HG02588 (cell line): ENCODE measurements around the gene VGF.
"Not testable (repeated sequence)": the region's sequence is repeated elsewhere in the genome, so short reads cannot be mapped to it uniquely, and the experiment has no call there.

Experiments
- ATAC-seq: cut with Tn5 transposase; IDR thresholded peaks from one replicate; pipeline ENCODE4 v1.9.1; 2021; ENCODE audit warnings: mild to moderate bottlenecking, moderate library complexity; ENCODE audit not compliant: unreplicated experiment

Gene VGF

DNA sequence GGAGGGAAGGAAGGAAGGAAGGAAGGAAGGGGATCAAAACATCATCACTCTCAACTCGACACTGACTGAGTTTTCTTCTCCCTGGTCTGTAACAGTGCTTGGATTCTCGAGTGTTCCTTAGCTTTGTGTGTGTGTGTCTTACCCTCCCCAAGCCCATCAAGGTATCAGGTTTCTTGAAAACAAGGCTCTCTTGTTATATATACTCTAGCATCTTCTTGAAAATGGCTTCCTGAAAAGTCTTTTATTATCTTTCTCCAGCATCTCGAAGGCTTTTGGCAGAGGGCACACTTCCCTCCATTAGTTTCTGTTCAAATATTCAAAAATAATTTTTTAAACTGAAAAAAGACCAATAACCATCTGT, 25.1 kb downstream of the VGF start:
- ATAC-seq = no peak

DNA sequence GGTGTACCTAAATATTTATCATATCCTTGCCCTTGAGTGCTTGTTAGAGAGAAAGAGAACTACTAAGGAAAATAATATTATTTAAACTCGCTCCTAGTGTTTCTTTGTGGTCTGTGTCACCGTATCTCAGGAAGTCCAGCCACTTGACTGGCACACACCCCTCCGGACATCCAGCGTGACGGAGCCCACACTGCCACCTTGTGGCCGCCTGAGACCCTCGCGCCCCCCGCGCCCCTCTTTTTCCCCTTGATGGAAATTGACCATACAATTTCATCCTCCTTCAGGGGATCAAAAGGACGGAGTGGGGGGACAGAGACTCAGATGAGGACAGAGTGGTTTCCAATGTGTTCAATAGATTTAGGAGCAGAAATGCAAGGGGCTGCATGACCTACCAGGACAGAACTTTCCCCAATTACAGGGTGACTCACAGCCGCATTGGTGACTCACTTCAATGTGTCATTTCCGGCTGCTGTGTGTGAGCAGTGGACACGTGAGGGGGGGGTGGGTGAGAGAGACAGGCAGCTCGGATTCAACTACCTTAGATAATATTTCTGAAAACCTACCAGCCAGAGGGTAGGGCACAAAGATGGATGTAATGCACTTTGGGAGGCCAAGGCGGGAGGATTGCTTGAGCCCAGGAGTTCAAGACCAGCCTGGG, 27.0 kb downstream of the VGF start:
- peak; percentile 60 for ATAC-seq

DNA sequence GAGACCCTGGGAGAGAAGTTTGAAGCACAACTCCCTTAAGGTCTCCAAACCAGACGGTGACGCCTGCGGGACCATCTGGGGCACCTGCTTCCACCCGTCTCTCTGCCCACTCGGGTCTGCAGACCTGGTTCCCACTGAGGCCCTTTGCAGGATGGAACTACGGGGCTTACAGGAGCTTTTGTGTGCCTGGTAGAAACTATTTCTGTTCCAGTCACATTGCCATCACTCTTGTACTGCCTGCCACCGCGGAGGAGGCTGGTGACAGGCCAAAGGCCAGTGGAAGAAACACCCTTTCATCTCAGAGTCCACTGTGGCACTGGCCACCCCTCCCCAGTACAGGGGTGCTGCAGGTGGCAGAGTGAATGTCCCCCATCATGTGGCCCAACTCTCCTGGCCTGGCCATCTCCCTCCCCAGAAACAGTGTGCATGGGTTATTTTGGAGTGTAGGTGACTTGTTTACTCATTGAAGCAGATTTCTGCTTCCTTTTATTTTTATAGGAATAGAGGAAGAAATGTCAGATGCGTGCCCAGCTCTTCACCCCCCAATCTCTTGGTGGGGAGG, 27.6 kb downstream of the VGF start:
- ATAC-seq = no peak

DNA sequence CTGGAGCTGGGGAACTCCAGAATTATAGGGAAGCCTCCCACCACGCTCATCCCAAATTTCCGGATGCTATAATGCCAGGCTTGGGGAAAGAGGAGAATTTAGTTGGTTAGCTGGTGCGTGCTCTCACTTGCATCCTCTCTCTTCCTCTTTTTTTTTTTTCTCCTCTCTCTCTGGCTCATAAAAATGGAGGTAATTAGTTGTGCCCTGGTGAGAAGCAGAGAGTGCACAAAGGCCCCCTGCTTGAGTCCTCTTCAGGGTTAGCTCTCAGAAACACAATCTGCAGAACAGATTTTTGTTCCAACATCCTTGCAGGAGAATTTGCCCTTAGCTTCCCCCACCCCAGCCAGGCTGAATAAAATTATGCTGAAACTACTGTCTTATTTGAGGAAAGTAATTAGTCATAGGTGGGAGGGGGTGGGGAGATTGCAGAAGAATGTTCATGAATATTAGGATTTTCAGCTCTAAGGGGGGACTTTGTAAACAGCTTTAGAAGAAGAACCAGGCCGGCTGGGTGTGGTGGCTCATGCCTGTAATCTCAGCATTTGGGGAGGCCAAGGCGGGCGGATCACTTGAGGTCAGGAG, 30.9 kb downstream of the VGF start:
- ATAC-seq = no peak

DNA sequence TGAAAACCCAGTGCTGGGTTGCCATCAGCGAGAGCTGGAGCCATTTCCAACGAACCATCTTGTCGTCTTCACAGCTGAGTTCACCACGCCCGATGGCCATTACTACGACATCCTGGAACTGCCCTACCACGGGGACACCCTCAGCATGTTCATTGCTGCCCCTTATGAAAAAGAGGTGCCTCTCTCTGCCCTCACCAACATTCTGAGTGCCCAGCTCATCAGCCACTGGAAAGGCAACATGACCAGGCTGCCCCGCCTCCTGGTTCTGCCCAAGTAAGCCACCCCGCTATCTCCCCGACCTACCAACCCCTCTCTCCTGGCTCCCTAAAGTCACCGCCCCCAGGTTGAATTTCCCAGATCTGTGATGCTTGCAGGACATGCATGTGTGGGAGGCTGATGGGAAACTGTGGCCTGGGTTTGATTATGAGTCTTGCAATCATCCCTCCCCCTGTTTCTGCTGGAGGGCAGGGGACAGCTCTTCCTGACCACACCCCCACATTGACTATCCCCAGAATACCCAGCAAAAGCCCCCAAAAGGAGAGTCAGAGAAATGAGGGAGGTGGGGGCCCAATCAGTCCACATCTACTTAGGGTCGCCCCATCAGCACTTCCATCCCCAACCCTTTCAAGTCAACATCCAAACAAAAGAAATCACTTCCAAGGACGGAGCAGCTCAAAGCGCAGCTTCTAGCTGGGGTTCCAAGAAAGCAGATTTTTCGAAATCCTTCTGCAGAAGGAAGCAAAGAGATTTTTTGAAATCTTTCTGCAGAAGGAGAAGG, 31.6 kb downstream of the VGF start:
- no peak for ATAC-seq

DNA sequence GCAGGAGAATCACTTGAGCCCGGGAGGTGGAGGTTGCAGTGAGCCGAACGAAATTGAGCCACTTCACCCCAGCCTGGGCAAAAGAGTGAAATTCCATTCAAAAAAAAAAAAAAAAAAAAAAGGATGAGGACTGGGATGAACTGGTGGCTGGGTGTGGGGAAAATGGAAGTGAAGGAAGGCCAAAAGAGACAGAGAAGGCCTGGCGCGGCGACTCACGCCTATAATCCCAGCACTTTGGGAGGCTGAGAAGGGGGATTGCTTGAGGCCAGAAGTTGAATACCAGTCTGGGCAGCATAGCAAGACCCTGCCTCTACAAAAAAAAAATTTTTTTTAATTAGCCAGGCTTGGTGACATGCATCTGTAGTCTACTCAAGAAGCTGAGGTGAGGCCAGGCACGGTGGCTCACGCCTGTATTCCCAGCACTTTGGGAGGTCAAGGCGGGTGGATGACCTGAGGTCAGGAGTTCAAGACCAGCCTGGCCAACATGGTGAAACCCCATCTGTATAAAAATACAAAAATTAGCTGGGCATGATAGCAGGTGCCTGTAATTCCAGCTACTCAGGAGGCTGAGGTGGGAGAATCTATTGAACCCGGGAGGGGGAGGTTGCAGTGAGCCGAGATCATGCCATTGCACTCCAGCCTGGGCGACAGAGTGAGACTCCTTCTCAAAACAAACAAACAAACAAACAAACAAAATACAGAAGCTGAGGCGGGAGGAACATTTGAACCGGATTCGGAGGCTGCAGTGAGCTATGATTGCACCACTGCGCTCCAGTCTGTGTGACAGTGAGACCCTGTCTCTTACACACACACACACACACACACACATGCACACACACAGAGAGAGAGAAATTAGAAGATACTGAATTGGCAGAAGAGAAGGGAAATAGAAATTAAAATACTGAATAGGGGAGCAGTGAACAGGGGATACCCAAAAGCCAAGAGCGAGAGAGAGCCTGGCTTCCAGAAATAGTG, 32.5 kb downstream of the VGF start:
- not testable (repeated sequence) for ATAC-seq

DNA sequence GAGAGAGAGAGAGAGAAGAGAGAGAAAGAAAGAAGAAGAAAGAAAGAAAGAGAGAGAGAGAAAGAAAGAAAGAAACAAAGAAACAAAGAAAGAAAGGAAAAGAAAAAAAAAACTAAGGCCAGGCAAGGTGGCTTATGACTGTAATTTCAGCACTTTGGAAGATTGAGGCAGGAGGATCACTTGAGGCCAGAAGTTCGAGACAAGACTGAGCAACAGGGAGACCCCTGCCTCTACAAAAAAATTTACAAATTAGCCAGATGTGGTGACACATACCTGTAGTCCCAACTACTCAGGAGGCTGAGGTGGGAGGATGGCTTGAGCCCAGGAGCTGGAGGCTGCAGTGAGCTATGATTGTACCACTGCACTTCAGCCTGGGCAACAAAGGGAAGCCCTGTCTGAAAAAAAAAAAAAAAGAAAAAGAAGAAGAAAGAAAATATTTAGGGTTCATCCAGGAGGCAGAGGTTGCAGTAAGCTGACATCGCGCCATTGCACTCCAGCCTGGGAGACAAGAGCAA, 35.7 kb downstream of the VGF start:
- ATAC-seq = no peak

DNA sequence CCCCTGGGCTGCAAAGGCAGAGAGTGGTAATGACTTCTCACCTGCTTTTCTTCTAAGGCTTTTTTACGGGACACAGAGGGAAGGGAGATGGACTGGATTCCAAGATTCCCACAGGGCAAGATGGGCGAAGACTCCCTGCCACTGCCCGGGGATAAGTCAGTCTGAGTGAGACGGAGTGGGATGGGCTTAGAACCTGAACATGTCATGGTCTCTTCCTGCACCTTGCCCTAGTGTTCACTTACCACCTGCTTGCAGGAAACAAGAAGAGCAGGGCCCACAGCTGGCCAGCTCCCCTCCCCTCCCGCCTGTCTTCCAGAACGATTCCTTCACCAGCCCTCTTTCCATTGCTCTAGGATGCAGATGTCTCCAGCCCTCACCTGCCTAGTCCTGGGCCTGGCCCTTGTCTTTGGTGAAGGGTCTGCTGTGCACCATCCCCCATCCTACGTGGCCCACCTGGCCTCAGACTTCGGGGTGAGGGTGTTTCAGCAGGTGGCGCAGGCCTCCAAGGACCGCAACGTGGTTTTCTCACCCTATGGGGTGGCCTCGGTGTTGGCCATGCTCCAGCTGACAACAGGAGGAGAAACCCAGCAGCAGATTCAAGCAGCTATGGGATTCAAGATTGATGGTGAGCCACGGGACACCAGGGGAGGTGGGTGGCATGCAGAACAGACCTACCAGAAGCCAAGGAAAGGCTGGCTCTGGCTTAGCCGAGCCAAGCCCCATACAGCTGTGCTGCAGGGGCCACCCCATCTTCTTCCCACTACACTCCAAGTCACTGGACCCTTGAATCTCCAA, 37.1 kb downstream of the VGF start:
- ATAC-seq = no peak

DNA sequence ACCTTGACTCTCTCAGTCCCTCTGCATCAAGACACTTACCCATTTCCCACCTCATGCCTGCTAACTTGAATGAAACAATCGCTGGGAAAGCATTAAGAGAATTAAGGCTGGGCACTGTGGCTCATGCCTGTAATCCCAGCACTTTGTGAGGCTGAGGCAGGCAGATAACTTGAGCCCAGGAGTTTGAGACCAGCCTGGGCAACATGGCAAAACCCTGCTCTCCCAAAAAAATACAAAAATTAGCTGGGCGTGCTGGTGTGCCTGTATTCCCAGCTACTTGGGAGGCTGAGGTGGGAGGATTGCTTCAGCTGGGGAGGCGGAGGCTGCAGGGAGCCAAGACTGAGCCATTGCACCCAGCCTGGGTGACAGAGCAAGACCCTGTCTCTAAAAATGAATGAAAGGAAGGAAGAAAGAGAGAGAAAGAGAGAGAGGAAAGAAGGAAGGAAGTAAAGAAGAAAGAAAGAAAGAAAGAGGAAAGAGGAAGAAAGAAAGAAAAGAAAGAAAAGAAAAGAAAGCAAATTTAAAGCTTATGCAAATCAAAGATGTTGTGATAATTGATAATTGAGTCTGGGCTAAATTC, 37.8 kb downstream of the VGF start:
- no peak for ATAC-seq

DNA sequence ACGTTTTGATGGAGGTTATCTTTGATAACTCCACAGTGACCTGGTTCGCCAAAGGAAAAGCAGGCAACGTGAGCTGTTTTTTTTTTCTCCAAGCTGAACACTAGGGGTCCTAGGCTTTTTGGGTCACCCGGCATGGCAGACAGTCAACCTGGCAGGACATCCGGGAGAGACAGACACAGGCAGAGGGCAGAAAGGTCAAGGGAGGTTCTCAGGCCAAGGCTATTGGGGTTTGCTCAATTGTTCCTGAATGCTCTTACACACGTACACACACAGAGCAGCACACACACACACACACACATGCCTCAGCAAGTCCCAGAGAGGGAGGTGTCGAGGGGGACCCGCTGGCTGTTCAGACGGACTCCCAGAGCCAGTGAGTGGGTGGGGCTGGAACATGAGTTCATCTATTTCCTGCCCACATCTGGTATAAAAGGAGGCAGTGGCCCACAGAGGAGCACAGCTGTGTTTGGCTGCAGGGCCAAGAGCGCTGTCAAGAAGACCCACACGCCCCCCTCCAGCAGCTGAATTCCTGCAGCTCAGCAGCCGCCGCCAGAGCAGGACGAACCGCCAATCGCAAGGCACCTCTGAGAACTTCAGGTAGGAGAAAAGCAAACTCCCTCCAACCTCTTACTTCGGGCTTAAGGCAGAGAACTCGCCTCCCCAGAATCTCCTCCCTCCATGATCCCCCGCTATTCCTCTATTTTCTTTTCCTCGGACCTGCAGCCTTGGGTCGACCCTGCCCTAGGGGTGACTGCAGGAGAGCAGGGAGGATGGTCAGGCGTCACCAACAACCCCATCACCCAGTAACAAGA, 38.5 kb downstream of the VGF start, which contains the start of gene SERPINE1:
SERPINE1 (plus strand) TSS at position 454 of the 809 bp plus-strand sequence. CDS start 1,290 bp downstream, outside the sequence.
- ATAC-seq = peak; percentile 49

DNA sequence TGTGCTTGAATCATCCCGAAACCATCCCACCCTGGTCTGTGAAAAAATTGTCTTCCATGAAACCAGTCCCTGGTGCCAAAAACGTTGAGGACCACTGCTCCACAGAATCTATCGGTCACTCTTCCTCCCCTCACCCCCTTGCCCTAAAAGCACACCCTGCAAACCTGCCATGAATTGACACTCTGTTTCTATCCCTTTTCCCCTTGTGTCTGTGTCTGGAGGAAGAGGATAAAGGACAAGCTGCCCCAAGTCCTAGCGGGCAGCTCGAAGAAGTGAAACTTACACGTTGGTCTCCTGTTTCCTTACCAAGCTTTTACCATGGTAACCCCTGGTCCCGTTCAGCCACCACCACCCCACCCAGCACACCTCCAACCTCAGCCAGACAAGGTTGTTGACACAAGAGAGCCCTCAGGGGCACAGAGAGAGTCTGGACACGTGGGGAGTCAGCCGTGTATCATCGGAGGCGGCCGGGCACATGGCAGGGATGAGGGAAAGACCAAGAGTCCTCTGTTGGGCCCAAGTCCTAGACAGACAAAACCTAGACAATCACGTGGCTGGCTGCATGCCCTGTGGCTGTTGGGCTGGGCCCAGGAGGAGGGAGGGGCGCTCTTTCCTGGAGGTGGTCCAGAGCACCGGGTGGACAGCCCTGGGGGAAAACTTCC, 39.2 kb downstream of the VGF start:
- peak; percentile 58 for ATAC-seq

DNA sequence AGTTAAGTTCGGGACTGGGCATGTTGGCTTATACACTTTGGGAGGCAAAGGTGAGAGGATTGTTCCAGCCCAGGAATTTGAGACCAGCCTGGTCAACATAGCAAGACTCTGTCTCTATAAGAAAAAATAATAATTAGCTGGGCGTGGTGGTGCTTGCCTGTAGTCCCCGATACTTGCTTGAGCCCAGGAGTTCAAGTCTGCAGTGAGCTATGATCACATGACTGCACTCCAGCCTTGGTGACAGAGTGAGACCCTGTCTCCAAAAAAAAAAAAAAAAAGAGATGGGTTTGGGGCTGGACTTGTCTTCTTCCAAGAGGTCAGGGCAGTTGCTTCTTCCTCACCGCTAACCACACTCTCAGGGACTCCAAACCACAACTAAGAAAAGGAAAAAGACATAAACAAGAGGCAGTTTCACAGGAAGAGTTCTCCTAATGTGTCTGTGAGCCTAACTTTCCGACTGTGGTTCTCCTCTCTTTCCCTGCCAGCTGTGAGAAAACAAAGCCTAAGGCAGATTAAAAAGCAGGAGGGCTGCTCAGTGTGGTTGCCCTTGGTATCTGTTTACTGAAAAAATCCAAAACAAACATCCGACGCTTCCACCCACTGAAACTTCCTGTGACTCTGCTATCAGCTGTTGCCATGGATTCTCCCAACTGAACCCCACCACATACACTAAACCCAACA, 40.9 kb downstream of the VGF start:
- no peak for ATAC-seq

DNA sequence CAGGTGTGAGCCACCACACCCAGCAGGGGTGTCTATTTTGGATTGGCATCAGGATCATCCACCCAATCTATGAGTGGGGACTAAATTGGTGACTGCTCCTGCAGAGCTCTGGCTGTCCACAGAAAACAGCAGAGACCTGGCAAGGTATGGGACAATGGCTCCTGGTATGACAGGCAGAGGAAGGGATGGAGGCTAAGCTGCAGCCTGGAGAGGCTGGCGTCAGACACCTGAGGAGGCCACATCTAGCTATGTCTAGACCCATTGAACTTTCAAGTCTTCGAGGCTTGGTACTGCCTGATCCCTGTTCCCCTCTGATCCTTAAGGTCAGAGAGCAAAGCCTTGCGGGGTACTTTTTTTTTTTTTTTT, 41.7 kb downstream of the VGF start:
- no peak for ATAC-seq

DNA sequence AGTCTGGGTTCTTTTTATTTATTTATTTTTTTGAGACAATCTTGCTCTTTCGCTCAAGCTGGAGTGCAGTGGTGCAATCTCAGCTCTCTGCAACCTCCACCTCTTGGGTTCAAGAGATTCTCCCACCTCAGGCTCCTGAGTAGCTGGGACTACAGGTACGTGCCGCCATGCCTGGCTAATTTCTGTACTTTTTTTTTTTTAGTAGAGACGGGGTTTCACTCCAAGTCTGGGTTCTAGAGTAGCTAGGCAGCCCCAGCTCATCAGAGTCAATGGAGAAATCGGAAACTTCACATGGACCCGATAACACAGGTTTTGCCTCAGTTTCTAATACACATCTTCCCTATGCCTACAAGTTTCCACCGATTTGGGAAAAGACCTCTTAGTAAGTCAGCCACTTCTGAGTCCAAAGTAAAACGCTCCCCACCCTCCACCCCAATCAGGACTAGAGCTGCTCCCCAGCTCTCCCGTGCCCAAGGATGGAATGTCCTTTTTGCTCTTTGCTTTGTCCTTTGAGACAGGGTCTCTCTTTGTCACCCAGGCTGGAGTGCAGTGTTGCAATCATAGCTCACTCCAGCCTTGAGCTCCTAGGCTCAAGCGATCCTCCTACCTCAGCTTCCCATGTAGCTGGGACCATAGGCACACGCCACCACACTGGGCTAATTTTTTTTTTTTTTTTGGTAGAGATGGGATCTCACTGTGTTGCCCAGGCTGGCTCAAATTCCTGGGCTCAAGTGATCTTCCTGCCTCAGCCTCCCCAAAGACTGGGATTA, 42.3 kb downstream of the VGF start:
- no peak for ATAC-seq

DNA sequence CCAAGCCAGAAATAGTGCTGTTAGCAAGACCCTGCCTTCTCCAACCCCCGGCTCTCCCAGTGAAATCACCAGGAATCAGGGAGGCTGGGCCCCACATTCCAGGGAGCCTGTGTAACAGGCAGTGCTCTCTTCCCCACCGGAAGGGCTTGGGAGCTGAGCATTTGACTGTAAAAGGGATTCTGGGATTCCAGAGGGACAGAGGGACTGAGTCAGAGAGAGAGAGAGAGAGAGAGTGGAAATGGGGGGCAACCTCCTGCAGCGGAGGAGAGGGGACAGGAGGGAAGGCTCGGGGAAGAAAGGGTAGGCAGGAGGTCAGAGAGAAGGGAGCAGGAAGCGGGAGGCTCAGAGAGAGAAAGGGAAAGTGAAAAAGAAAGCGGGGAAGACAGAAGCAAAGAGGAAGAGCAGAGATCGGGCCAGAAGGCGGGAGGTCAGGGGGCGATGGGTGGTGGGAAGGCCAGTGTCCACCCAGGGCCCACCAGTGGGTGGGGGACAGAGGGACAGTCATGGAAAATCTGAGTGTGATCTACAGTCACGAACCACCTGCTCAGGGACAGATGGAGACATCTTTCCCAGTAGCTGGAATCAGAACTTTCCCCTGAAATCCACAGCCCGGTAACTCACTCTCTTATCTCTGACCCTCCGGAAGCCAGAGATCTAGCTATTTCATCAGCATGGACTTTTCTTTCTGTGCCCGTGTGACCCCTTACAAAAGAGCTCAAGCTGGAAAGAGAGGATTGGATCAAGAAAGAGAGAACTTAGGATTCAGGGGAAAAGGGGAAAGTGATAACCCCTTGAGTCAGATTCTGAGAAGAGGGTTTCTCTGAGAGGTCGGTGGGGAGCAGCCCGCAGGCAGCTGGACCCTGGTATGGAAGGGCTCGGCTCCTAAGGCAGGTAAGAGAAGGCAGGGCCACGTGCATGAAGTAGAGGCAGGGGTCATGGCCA, 43.1 kb downstream of the VGF start:
- no peak for ATAC-seq

DNA sequence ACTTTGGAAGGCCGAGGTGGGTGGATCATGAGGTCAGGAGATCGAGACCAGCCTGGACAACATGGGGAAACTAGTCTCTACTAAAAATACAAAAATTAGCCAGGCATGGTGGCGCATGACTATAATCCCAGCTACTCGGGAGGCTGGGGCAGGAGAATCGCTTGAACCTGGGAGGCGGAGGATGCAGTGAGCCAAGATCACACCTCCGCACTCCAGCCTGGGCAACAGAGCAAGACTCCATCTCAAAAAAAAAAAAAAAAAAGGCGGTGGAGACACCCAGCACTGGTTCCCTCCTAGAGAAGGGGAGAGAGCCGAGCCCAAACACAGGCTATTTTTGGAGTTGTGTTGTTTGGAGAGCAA, 43.8 kb downstream of the VGF start:
- not testable (repeated sequence) for ATAC-seq
